ENCODE results near the gene OTOF.

OTOF gene

GRCh38 chr2:26495705-26496297 lies 17.9 kb upstream of the OTOF start:
- no peak for DNase-seq

GRCh38 chr2:26494891-26495290 lies 17.0 kb upstream of the OTOF start:
- no peak for DNase-seq

- DNase-seq: no peak
These were observed 16.3 kb upstream of the OTOF start for GRCh38 chr2:26494199-26494598.

- no peak for DNase-seq
These were observed 15.6 kb upstream of the OTOF start for GRCh38 chr2:26493566-26493965.

GRCh38 chr2:26492749-26493515 lies 15.0 kb upstream of the OTOF start:
- no peak for DNase-seq

- DNase-seq: no peak
These were observed 13.7 kb upstream of the OTOF start for GRCh38 chr2:26491563-26492167.

- no peak for DNase-seq
These were observed 11.4 kb upstream of the OTOF start for GRCh38 chr2:26489213-26489850.

GRCh38 chr2:26488463-26489212 lies 10.7 kb upstream of the OTOF start:
- no peak for DNase-seq

GRCh38 chr2:26487192-26487591 lies 9.3 kb upstream of the OTOF start:
- no peak for DNase-seq

- DNase-seq: no peak
These were observed 8.9 kb upstream of the OTOF start for GRCh38 chr2:26486789-26487188.

- DNase-seq: no peak
These were observed 7.9 kb upstream of the OTOF start for GRCh38 chr2:26485725-26486418.

GRCh38 chr2:26485099-26485498 lies 7.2 kb upstream of the OTOF start:
- no peak for DNase-seq

- no peak for DNase-seq
These were observed 6.7 kb upstream of the OTOF start for GRCh38 chr2:26484579-26484978.

- DNase-seq: no peak
These were observed 6.1 kb upstream of the OTOF start for GRCh38 chr2:26483957-26484565.

GRCh38 chr2:26483516-26483915 lies 5.6 kb upstream of the OTOF start:
- no peak for DNase-seq

- no peak for DNase-seq
These were observed 5.1 kb upstream of the OTOF start for GRCh38 chr2:26483027-26483326.

GRCh38 chr2:26482211-26483026 lies 4.5 kb upstream of the OTOF start:
- no peak for DNase-seq

- no peak for DNase-seq
These were observed 3.8 kb upstream of the OTOF start for GRCh38 chr2:26481706-26482105.

GRCh38 chr2:26480566-26481423 lies 2.9 kb upstream of the OTOF start:
- no peak for DNase-seq

Measured in SHP77 treated with DMSO at 0.1 percent for 48 hours (cell line).